Fibroblast of peridontal ligament (primary cell): ENCODE data around the gene CYB561D2.
A peak's percentile ranks its signal among the peaks of the same experiment; 100 is the strongest.

ENCODE experiments used
- DNase-seq: peaks from one replicate; pipeline ENCODE4 v3.0.0-alpha.2; 2010; ENCODE audit errors: extremely low read depth

CYB561D2 gene

GRCh38 chr3:50323614-50324199 lies 27.0 kb upstream of the CYB561D2 start:
- DNase-seq = no peak

DNA sequence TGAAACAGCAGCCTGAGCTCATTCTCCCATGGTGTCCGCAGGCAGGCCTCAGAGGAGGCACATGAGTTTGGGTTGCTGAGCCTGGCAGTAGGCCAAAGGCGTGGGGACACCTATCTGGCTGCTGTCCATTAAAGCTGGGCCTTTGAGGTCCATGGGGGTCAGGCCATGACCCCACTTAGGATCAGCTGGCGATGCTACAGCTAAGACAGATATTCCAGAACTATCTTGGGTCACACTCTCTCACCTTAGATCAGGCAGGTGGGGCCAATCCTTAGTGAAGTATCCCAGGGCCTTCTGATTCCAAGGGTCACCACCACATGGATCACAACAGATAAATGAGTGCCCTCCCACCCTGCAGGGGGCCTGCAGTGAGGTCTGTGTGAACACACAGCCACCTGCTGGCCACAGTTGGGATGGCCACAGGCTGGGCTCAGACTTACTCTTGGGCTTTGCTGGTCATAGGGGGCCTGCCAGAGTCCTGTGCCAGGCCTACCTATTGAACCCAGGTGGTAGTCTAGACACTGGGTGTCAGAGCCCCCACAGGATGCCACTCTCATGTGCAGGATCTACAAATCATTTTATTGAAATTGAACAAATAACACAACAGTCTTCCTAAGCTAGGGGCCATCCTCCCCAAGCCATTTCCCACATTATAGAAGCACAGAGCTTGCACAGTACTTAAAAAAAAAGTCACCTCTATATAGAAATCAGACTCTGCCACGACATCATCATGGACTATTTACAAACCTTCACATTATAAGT lies 26.1 kb upstream of the CYB561D2 start:
- peak; percentile 60 for DNase-seq

DNA sequence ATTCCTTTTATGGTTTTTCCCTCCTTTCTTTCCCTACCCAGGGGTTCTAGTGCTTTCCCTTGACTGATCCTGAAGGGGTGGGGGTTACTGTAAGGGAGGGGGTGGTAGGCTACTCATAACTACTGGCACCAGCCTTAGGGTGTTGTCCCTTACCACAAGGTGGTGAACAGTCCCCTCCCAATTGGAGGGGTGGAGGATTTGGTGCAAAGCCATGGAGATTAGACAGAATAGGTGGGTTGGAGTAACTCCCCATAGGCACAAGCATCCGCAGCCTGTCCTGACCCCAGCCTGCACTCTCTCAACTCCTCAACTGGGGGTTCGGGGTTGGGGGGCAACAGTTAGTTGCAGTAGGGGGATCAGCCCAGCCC lies 25.6 kb upstream of the CYB561D2 start:
- no peak for DNase-seq

- no peak for DNase-seq
Measured at GRCh38 chr3:50325497-50326181, 25.0 kb upstream of the CYB561D2 start.

GRCh38 chr3:50326182-50326541 lies 24.5 kb upstream of the CYB561D2 start:
- no peak for DNase-seq

DNA sequence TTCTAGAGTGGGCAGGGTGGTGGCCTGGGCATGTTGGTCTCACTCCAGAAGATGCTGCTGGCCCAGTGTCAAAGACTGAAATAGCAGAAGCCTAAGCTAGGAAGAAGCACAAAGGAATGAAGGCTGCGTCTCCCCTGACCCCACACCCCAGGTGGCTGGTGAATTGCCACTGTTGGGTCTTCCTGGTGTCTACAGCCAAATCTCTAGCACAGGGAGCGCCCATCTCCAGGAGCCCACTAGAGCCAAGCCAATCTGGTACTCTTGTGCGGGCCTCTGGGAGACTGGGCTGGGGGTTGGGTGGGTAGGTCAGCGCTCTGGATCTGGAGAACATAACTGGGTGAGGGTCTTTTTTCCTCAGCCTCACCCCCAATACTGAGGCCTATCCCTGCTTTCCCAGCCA lies 23.5 kb upstream of the CYB561D2 start:
- no peak for DNase-seq

- DNase-seq = peak; percentile 93
Measured at GRCh38 chr3:50327943-50328691, 22.5 kb upstream of the CYB561D2 start, which contains the start of gene TUSC2. TUSC2 (minus strand) TSS chr3:50328223; CDS start chr3:50328099, 124 bp downstream.

- no peak for DNase-seq
Measured at GRCh38 chr3:50330330-50330729, 20.3 kb upstream of the CYB561D2 start.

- DNase-seq = no peak
Measured at GRCh38 chr3:50331364-50331907, 19.2 kb upstream of the CYB561D2 start.

DNA sequence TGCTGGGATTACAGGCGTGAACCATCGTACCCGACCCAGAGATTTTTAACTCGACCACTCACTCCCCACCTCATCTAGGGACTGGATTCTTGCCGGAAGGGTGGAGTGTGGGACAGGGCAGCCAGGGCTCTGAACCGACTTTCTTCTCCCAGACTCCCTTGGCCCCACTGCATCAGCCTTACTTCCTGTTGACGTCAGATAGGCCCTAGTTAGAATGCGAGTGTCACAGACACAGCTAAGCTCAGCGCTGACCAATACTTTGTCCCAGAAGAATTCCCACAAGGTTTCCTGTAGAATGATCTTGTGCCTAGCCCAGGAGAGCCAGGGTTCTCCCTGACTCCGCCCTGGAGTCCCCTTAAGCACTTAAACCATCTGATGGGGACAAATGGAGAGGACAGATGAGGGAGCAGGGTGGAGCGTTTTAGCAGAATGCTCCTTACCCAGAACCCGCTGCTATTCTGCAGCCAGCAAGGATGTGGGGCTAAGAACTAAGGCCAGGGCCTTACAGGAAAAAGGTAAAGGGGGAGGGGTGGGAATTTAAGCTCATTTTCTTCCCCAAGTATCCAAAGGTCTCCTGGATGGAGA lies 16.8 kb upstream of the CYB561D2 start:
- peak; percentile 51 for DNase-seq

- no peak for DNase-seq
Measured at GRCh38 chr3:50334339-50335075, 16.2 kb upstream of the CYB561D2 start.

GRCh38 chr3:50336452-50337174 lies 14.0 kb upstream of the CYB561D2 start:
- peak; percentile 30 for DNase-seq

GRCh38 chr3:50337175-50337861 lies 13.3 kb upstream of the CYB561D2 start:
- DNase-seq = peak; percentile 99

GRCh38 chr3:50338965-50339364 lies 11.7 kb upstream of the CYB561D2 start:
- no peak for DNase-seq

DNA sequence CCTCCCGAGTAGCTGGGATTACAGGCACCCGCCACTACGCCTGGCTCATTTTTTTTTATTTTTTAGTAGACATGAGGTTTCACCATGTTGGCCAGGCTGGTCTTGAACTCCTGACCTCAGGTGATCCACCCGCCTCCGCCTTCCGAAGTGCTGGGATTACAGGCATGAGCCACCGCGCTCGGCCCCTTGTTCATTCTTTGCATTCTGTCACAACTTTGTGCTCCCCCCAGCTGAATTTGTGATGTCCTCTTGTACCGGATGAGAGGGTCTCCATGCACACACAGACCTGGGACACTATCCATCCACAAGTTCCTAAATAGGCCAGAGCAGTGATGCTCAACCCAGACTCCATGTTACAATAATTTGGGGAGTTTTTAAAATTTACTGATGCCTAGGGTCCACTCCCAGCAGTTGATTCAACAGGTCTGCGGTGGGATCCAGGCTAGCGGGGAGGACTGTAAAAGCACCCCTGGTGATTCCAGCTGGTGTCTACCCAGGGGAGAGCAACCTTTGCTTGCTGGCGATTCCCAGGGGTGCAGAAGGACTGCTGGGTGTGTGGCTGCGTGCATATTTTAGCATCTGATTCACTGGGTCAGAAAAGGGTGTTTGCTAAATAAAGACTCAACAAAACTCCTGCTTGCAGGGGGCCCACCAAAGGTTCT lies 11.0 kb upstream of the CYB561D2 start:
- DNase-seq = peak; percentile 36

GRCh38 chr3:50340147-50340447 lies 10.6 kb upstream of the CYB561D2 start:
- no peak for DNase-seq

DNA sequence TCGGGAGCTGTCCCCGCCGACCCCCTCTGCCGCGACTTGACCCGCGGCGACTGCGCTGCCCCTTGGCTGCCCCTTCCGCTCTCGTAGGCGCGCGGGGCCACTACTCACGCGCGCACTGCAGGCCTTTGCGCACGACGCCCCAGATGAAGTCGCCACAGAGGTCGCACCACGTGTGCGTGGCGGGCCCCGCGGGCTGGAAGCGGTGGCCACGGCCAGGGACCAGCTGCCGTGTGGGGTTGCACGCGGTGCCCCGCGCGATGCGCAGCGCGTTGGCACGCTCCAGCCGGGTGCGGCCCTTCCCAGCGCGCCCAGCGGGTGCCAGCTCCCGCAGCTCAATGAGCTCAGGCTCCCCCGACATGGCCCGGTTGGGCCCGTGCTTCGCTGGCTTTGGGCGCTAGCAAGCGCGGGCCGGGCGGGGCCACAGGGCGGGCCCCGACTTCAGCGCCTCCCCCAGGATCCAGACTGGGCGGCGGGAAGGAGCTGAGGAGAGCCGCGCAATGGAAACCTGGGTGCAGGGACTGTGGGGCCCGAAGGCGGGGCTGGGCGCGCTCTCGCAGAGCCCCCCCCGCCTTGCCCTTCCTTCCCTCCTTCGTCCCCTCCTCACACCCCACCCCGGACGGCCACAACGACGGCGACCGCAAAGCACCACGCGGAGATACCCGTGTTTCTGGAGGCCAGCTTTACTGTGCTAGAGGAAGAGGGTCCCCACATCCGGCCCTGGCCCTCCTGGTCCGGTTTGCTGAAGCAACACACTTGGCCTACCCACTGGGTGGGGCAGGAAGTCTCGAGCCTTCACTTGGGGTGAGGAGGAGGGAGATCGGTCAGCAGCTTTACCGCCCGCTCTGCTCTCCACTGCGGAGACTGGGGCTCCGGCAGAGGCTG lies 10.0 kb upstream of the CYB561D2 start, which contains the start of gene RASSF1:
RASSF1 (minus strand) TSS at position 389 of the 882 bp plus-strand sequence; CDS start at position 358, 31 bp downstream.
- DNase-seq = peak; percentile 37

DNA sequence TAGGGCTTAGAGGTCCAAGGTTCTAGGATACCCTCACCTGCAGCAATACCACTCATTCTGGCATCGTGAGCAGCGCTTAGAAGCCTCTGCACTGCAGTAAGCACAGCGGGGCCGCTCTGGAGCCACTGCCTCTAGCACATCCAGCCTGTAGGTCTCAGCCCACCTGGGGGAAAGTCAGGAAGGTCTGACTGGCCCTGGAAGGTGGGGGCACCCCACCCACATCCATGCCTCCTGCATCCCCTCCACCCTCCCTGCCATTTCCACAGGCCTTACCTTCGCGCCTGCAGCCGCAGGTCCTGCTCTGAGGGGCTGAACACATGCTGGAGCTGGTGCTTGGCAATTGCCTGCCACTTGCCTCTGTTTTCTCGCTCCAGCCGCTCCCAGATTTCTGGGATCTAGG lies 9.1 kb upstream of the CYB561D2 start:
- DNase-seq = no peak
